Central memory CD8-positive, alpha-beta T cell (primary cell): ENCODE data around the gene SH2D6.

Source experiments
- ATAC-seq: fragments of 150-1000 bp; cut with Tn5 transposase; replicated peaks from 2 replicates; pipeline ENCODE4 v1.10.0; 2022; ENCODE audit warnings: mild to moderate bottlenecking, moderate FRiP score, moderate number of reproducible peaks; ENCODE audit not compliant: poor library complexity, severe bottlenecking; ENCODE audit errors: extremely low read depth
- DNase-seq, 2 donors: peaks; one replicate each; pipeline ENCODE4 v3.0.0; 2021; ENCODE audit warnings: low spot score in 2 of 2
- H3K27ac Mint-ChIP-seq: one replicate; pipeline ENCODE4 v1.8.0; 2022; ENCODE audit warnings: low read depth, mild to moderate bottlenecking, moderate library complexity, mixed read lengths
- H3K27me3 Mint-ChIP-seq: one replicate; pipeline ENCODE4 v1.8.0; 2022; ENCODE audit warnings: mixed read lengths
- H3K36me3 Mint-ChIP-seq: one replicate; pipeline ENCODE4 v1.8.0; 2022; ENCODE audit warnings: mild to moderate bottlenecking, moderate library complexity, mixed read lengths; ENCODE audit not compliant: insufficient read depth
- H3K4me1 Mint-ChIP-seq: one replicate; pipeline ENCODE4 v1.8.0; 2022; ENCODE audit warnings: mixed read lengths
- H3K4me3 Mint-ChIP-seq: one replicate; pipeline ENCODE4 v1.8.0; 2022; ENCODE audit warnings: mild to moderate bottlenecking, moderate library complexity, mixed read lengths
- H3K9me3 Mint-ChIP-seq: one replicate; pipeline ENCODE4 v1.8.0; 2022; ENCODE audit warnings: mixed read lengths

The SH2D6 gene

DNA sequence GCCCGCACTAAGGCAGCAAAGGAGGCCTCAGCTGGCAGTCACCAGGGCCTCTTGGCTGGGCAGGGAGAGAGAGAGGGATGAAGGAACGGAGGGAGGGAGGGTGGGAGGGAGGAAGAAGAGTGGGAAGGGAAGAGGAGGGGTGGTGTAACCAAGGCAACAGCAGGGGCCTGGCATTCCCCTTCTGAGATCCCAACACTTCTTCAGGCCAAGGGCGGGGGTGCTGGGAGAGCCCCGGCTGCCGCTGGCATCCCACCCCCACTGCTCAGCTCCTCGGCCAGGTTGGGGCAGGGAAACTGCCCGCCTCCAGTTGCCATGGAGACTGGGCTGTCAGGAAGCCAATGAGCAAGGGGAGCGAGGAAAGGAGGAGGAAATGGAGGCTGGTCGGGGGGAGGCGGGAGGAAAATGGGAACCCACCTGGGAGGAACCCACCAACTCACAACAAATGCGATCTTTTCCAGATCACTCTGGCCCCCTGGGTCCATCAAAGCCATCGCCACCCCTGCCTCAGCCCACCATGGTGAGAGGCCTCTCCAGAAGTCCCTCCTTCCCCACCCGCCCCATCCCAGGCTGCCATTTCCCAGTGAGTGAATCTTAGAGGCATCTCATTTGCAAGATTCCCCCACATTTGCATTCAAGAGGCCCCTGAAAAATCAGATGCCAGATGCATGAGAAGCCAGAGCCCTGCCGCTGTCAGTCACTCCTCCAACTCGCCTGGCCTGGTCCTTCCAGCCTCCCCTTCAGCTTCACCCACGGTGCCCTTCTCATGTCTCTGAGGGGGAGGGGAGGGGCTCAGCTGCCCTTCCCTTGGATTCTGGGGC, 12.4 kb downstream of the SH2D6 start:
- peaks cover 1% of the 10 kb centered on the region for H3K4me1 Mint-ChIP-seq
- ATAC-seq: no peak
- no peaks in the 10 kb centered on the region for H3K36me3 Mint-ChIP-seq
- no peak for DNase-seq
- no peaks in the 10 kb centered on the region for H3K9me3 Mint-ChIP-seq
- no peaks in the 10 kb centered on the region for H3K27me3 Mint-ChIP-seq
- no peak overlapping the region for H3K27ac Mint-ChIP-seq
- no peak overlapping the region for H3K4me3 Mint-ChIP-seq

DNA sequence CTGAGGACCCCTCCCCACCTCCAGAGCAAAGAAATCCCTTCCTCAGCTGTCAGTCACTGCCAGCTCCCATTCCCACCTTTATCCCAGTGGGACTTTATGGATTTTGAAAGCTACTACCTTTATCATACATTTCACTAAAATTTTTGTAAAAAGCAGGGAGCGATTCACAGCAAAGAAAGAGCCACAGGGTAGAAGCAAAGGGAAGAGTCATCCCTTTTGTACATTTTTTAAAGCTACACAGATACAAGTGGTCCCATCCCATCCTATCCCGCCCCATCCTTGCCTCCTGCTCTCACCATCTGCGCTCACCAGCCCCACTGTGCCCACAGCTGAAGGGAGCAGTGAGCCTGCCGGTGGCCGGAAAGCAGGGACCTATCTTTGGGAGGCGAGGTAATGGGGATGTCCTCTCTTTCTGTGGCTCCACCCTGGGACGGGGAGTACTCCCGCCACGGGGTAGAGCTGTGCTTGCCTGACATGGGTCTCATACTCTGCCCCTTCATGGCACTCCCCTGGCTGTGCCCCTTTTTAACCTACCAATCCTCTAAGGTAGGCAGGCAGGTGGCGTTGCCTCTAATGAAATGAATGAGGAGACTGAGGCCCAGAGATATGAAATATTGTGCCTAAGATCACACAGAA, 13.2 kb downstream of the SH2D6 start:
- peaks cover 5% of the 10 kb centered on the region for H3K4me1 Mint-ChIP-seq
- DNase-seq (no peak), ATAC-seq (no peak)
- H3K27ac Mint-ChIP-seq: no peak overlapping the region
- H3K9me3 Mint-ChIP-seq: no peaks in the 10 kb centered on the region
- H3K36me3 Mint-ChIP-seq: no peaks in the 10 kb centered on the region
- H3K4me3 Mint-ChIP-seq: no peak overlapping the region
- H3K27me3 Mint-ChIP-seq: no peaks in the 10 kb centered on the region

DNA sequence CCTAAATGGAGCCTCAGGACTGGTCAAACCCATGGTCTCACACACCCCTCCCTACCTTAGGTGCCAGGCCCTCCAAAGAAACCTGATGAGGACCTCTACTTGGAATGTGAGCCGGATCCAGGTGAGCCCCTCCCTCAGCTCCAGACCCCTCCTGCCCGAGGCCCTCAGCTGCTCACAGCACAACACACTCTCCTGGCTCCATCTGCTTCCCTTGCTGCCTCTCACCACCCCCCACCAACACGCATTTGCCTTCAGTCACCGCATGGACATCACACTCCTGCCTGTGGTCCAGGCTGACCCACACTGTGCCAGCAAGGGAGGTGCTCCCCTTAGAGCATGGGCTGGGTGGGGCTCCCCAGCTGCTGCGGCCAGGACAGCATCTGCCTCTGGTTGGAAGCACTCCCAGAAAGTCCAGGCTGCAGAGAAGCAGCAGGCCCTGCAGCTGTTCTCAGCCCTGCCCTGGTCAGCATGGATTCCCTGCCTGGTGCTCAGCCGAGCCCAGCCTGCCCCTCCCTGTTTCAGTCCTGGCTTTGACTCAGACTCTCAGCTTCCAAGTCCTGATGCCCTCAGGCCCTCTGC, 15.1 kb downstream of the SH2D6 start:
- ATAC-seq (no peak), DNase-seq (no peak)
- Mint-ChIP-seq H3K27ac (no peak overlapping the region), H3K27me3 (no peaks in the 10 kb centered on the region), H3K36me3 (peaks cover 3% of the 10 kb centered on the region), H3K4me1 (peaks cover 19% of the 10 kb centered on the region), H3K9me3 (no peaks in the 10 kb centered on the region), H3K4me3 (no peak overlapping the region)

DNA sequence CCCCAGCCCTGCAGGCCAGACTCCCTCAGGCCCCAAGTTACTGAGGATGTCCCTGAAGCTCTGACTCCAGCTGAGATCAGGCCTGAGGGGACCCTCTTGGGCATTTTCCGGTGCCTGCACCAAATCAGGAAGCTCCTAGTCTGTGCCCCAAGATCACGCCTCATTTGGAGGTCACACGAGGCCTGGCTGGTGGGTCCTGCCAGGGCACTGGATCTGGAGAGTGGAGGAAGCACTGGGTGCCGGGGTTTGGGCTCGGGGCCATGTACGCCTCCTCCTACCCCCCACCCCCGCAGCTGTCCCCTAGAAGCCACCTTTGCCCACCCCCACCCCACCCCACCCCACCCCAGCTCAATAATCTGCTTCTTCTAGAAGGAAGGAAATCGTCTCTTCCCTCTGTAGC, 16.2 kb downstream of the SH2D6 start:
- Mint-ChIP-seq H3K27ac (no peak overlapping the region), H3K27me3 (no peaks in the 10 kb centered on the region), H3K36me3 (peaks cover 3% of the 10 kb centered on the region), H3K4me3 (no peak overlapping the region), H3K4me1 (peaks cover 19% of the 10 kb centered on the region), H3K9me3 (no peaks in the 10 kb centered on the region)
- DNase-seq (no peak), ATAC-seq (no peak)

DNA sequence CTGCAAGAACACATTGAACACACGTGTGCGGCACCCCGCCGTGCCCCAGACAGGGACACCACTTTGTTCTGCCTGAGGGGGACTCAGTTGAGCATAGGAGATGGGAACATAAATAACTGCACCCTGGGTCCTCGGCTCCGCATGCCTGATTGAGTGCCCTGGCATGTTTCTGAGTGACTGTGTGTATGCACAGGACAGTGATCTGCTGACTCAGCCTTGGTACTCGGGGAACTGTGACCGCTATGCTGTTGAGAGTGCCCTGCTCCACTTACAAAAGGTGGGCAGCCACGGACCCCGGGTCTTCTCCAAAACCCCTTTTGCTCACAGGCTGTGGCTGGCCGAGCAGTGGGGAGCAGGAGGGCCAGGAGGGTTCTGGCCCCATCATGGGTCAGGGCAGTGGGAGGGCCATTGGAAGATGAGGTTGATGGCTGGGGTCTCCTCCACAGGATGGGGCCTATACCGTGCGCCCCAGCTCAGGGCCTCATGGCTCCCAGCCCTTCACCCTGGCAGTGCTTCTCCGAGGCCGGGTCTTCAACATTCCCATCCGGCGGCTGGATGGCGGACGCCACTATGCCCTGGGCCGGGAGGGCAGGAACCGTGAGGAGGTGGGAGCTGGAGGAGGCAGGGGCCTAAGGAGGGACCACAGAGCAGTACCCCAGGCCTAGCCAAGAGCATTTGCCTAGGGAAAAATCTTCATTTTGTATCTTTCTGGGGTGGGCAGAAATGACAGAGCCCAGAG, 16.9 kb downstream of the SH2D6 start:
- H3K27me3 Mint-ChIP-seq: no peaks in the 10 kb centered on the region
- no peak overlapping the region for H3K27ac Mint-ChIP-seq
- H3K4me1 Mint-ChIP-seq: peaks cover 19% of the 10 kb centered on the region
- no peaks in the 10 kb centered on the region for H3K9me3 Mint-ChIP-seq
- no peak overlapping the region for H3K4me3 Mint-ChIP-seq
- peaks cover 3% of the 10 kb centered on the region for H3K36me3 Mint-ChIP-seq
- ATAC-seq (no peak), DNase-seq (no peak)

DNA sequence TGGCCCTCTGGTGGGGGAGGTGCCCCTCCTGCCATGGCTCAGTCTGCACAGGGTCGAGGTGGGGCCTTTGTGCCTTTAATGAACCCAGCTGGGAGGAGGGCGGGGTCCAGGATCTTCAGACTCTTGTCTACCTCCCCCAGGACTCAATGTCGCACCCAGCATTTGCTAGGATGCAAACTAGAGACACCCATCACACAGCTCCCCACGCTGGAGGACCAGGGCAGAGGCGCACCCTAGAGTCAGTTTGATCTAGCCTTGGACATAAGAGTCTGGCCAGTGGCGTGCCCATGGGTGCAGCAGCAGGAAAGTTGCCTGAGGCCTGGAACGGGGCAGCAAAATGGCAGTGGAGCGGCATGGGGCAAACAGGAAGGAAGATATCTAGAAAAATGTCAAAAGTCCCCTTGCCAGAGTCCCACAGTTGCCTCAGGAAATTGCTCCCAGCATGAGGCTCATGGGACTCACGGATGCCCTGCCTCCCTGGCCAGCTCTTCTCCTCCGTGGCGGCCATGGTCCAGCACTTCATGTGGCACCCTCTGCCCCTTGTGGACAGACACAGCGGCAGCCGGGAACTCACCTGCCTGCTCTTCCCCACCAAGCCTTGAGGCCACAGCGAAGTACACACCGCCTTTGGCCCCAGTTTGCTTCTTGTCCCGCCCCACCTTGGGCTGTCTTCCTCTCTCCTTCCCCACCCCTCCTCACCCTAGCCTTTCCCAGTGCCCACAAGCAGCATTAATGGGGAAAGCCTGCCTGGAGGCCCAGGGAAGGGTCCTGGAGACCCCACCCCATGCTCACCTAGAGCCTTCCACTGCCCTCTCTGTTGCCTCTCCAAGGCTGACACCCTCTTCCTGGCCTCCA, 17.7 kb downstream of the SH2D6 start:
- ATAC-seq (no peak), DNase-seq (no peak)
- Mint-ChIP-seq H3K27me3 (no peaks in the 10 kb centered on the region), H3K27ac (peak overlapping the region; percentile 79), H3K4me1 (peaks cover 19% of the 10 kb centered on the region), H3K4me3 (no peak overlapping the region), H3K9me3 (no peaks in the 10 kb centered on the region), H3K36me3 (peaks cover 3% of the 10 kb centered on the region)

DNA sequence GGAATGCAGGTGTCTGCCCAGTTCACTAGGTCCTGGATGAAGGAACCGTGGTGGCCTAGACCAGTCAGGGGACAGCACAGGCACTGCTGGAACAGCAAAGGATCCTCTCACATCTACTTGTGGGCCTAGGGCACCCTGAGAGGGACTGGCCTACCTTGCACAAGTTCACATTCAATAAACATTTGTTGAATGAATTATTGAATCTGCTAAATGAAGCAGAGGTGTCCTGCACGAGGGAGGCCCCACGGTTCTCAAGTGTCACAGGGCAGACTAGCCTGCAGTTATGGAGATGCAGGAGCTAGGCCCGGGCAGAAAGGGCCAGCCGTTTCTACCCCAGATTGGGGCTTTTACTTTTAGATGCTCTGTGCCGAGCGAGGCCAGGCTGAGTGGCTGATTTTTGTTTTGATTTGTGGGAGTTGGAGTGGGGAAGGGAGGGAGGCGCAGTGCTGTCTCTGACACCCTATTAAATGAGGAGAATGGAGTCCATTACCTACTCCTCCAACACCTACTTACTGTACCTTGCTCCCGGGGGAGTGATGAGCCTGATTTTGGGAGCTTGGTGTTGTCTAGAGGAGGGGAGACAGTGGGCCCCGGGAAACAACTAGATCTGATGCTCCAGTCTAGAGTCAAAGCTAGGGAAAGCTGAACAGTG, 18.4 kb downstream of the SH2D6 start:
- peak overlapping the region; percentile 92 for H3K27ac Mint-ChIP-seq
- no peak for ATAC-seq
- H3K9me3 Mint-ChIP-seq: no peaks in the 10 kb centered on the region
- peaks cover 19% of the 10 kb centered on the region for H3K4me1 Mint-ChIP-seq
- peak overlapping the region; percentile 85 for H3K4me3 Mint-ChIP-seq
- H3K36me3 Mint-ChIP-seq: peaks cover 3% of the 10 kb centered on the region
- H3K27me3 Mint-ChIP-seq: no peaks in the 10 kb centered on the region
- DNase-seq: no peak

DNA sequence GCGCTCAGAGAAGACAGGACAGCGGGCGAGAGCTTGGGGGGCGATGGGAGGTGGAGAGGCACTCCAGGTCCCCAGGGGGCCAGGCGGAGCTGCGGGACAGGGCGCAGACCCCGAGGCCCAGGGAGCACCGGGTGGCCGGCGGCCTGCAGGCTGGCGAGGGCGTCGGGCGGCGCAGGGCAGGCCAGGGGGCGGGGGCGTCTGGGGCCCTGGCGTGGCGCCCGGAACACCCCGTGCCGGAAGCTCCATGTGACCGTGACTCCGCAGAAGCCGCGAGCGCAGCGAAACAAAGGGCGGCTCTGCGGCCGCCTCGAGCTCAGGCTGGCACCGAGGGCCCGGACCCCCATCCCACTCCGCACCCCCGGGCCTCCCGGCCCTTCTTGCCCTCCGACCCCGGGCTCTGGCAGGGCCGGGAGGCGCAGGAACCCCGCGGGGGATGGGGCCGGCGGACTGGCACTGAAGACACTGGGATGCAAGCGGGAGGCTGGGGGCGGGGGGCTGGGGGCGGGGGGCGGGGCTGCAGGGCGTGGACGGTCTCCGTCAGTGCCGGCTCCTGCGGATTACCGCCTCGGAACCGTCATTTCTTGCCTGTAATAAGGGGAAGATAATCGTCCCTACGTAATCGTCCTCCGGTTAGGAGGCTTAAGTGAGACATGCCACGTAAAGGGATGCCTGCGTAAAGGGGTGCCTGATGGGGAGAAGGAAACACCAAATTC, 19.1 kb downstream of the SH2D6 start:
- H3K27ac Mint-ChIP-seq: peak overlapping the region; percentile 92
- H3K27me3 Mint-ChIP-seq: no peaks in the 10 kb centered on the region
- H3K4me3 Mint-ChIP-seq: peak overlapping the region; percentile 85
- DNase-seq (peak; percentile 58 to 64), ATAC-seq (peak; percentile 83)
- peaks cover 19% of the 10 kb centered on the region for H3K4me1 Mint-ChIP-seq
- no peaks in the 10 kb centered on the region for H3K9me3 Mint-ChIP-seq
- H3K36me3 Mint-ChIP-seq: peaks cover 3% of the 10 kb centered on the region

DNA sequence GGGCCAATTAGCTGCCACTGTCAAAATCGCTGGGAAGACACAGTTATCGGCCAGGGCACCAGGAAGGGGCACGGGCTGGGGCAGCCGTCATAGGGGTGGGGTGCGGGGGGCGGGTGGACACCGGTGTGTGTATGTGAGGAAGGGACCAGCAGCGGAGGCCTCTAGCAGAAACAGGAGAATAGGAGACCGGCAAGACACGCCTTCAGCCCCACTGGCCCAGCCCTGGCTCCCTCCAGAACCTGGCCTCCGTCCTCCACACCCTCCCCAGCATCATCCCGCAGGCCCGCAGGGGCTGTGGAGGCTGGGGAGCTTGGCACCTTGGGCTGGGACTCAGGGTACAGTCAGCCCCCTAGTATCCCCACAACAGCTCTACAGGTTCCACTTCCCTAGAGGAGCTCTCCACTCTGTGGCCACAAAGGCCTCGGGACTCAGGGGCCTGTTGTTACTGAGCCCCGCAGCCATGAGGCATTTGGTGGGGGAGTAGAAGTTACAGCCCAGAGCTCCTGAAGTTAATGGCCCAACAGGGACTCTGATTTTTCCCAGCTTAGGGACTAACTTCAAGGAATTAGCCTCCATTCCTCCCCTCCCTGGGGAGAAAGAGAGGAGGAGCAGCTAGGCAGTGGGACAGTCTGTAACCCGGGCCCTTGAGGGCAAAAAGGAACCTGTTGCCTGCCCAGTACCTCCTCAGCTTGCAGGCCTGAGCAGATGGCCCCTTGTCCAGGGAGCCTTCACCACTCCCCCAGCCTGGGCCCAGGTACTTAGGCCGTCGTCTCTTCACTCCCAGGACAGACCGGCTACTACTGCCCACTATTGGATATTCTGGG, 19.9 kb downstream of the SH2D6 start:
- Mint-ChIP-seq H3K36me3 (peaks cover 3% of the 10 kb centered on the region), H3K4me1 (peaks cover 19% of the 10 kb centered on the region), H3K9me3 (no peaks in the 10 kb centered on the region), H3K4me3 (peak overlapping the region; percentile 85), H3K27ac (peak overlapping the region; percentile 60), H3K27me3 (no peaks in the 10 kb centered on the region)
- ATAC-seq: no peak
- no peak for DNase-seq

DNA sequence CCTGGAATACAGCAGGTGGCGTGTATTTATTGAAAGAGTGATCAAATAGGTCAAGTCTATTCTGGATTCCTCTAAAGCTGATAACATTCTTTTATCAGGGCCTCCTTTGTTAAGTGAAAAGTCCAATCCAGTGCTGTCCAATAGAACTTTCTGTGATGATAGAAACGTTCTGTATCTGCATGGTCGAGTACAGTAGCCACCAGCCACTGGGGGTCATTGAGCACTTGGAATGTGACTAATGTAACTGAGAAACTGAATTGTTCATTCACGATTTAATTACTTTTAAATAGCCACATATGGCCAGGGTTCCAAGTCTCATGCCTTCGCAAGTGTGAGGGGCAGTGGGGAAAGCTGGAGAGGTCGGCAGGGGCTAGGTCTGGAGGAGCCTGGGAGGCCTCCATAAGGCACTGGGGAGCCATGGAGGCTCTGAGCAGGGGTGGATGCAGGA, 20.5 kb downstream of the SH2D6 start:
- H3K27me3 Mint-ChIP-seq: no peaks in the 10 kb centered on the region
- H3K4me3 Mint-ChIP-seq: no peak overlapping the region
- H3K4me1 Mint-ChIP-seq: peaks cover 19% of the 10 kb centered on the region
- H3K9me3 Mint-ChIP-seq: no peaks in the 10 kb centered on the region
- H3K27ac Mint-ChIP-seq: no peak overlapping the region
- DNase-seq (no peak), ATAC-seq (no peak)
- H3K36me3 Mint-ChIP-seq: peaks cover 4% of the 10 kb centered on the region
